GM12875 (cell line): ENCODE data around the gene OR13J1.

Experiments
- H3K4me3 ChIP-seq: one replicate; pipeline ENCODE4 v1.5.1; 2011; ENCODE audit warnings: low read depth, low read length, control low read depth
- CTCF ChIP-seq: IDR thresholded peaks from 2 replicates; pipeline ENCODE4 v1.5.1; 2011; ENCODE audit warnings: low read depth, mild to moderate bottlenecking, control low read depth, inconsistent platforms, low read length, moderate library complexity, borderline replicate concordance; ENCODE audit not compliant: insufficient read depth

The OR13J1 gene

DNA sequence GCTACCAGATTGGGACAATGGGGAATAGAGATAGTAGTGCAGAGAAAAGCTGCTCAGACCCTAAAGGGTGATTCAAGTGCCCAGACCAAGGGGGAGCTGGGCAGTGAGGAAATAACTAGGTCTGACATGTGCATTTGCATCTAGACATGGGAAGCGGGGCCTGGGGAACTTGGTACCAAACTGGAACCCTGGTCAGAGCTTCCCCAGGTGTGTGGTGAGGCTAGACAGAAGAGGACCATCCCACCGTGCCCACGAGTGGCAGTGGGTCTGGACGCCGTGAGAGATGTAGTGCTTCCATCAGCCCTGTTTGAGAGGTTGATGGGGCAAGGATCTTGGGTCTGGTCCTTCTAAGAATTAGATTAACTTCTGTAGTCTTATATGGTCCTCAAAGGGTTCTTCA, 33.6 kb downstream of the OR13J1 start:
- no peak for TF ChIP-seq CTCF
- no peak overlapping the region for H3K4me3 ChIP-seq

GRCh38 chr9:35835766-35836165, 34.4 kb downstream of the OR13J1 start:
- TF ChIP-seq CTCF, result no peak
- H3K4me3 ChIP-seq, result no peak overlapping the region

DNA sequence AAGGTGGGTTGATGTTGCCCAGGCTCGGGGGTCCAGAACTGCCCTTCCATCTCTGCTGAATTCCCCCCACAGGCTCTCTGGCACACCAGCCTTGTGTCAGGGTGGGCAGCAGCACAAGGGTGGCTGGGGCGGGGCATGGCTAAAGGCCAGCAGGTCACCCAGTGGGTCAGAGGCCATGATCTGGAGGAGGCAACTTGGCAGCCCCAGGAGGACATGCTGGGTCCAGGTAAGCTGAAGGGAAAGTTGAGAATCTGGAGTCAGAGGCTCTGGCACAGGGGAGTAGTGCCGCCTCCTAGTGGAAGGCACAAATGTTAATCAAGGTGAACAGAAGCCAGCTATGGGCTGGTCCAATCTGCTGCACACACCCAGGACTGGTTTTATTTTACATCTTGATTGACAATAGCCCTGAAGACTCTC, 35.0 kb downstream of the OR13J1 start:
- peak; percentile 25; the same call in 1 of the 2 replicates for TF ChIP-seq CTCF

DNA sequence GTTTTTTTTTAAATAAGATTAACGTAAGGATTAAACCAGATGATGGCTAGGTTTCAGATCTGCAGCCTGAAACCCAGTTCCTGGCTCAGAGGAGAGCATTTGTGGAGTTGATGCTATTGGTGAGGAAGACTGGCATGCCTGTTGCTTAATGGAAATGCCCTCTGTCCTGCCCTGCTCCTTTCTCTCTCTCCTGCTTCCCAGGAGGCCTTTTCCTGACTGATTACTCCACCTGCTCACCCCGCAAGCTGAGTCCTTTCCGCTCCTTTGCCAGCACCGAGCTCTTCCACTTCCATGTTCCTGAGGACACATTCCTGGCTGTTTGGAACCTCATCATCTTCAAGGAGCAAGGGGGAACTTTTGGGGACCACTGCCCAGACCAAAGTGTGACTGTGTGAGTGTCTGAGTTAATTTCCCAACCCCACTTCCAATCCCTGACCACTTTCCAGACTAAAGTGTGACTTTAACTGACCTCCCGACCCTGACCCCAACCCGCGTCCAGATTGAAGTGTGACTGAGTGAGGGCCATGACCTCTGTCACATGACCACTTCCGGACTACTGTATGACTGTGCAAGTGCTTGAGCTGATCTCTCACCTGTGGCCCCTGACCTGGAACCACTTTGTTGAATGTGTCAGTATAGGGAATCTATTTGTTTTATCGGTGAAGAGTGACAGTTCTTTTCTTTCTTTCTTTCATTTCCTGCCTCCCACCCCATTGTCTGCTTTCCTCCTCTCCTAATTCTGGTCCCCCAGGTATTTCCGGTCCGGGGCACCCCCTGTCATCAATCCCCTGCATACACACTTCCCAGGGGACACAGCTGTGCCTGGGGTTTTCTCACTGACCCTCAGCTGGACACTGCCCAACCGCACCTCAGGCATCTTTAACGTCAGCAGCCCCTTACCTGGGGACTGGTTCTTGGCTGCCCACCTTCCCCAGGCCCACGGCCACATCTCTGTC, 35.7 kb downstream of the OR13J1 start:
- TF ChIP-seq CTCF, result no peak
- no peak overlapping the region for H3K4me3 ChIP-seq

More for the DNA sequence above, 35.0 kb downstream of the OR13J1 start:
- no peak overlapping the region for H3K4me3 ChIP-seq

- TF ChIP-seq CTCF, result no peak
- no peak overlapping the region for H3K4me3 ChIP-seq
Observed at GRCh38 chr9:35832814-35833213, 37.4 kb downstream of the OR13J1 start.

DNA sequence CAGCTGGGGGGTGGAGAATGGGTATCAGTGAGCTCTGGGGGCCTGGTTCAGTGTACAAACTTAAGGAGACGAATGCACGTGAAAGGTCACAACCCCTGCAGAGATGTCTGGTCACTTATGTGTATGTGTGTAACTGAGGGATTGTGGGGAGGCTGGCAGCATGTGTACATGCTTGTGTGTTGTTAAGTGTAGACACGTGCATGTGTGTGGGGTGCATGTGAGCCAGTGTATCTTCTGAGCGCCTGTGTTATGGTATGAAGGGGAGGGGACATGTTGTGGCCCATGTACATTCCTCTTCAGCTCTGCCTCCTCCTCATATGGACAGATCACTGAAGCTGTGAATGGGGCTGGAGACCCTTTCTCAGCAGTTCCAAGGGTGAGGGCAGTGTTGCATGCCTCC, 39.2 kb downstream of the OR13J1 start:
- H3K4me3 ChIP-seq, result no peak overlapping the region
- no peak for TF ChIP-seq CTCF

DNA sequence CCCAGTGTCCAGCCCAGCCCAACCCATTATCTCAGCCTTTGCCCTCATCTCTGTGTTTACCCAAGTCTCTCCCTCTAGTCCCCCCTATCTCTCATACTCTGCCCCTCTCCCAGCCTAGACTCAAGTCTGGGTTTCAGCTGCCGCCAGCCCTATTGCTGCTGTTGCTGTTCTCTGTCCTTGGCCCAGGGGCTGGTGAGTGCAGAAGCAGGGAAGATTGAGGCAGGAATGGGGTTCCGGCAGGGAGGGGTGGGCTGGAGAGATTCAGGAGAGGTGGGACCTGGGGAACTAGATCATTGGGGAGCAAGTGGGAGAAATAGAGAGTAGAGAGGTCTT, 40.5 kb downstream of the OR13J1 start:
- no peak for TF ChIP-seq CTCF
- peak overlapping the region; percentile 61 for H3K4me3 ChIP-seq
